ENCODE data around the gene CCT8. TPM values are rescaled to one million over a fixed set of nuclear protein-coding genes. Genes with fewer than 3 reads are reported as not detected.
"Not testable (repeated sequence)": the region's sequence is repeated elsewhere in the genome, so short reads cannot be mapped to it uniquely, and the experiment has no call there.

Gene CCT8
- polyA plus RNA-seq, 1 donor = 312 TPM

DNA sequence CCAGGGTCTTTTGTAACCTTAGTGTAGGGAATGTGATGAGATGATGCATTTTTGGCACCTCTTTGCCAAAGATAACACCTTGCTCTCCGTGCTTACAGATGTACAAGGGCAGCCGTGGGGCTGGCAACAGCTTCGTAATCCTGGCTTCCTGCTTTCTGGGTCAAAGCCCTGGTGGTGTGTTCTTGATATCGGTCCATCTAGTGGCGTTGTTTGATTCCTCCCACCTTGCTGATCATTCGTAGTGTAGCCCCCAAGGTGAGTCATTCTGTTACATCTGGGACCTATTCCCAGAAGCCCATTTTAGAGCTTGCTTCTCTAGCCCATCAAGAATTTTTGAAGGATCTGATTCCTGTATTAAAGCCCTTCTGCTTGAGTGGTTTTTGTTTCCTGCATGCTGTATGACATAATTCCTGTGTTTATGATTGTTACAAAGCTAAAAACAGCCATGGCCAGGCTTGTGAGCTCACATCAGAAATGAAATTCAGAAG, 7.0 kb upstream of the CCT8 start:
- DNase-seq = no peak

DNA sequence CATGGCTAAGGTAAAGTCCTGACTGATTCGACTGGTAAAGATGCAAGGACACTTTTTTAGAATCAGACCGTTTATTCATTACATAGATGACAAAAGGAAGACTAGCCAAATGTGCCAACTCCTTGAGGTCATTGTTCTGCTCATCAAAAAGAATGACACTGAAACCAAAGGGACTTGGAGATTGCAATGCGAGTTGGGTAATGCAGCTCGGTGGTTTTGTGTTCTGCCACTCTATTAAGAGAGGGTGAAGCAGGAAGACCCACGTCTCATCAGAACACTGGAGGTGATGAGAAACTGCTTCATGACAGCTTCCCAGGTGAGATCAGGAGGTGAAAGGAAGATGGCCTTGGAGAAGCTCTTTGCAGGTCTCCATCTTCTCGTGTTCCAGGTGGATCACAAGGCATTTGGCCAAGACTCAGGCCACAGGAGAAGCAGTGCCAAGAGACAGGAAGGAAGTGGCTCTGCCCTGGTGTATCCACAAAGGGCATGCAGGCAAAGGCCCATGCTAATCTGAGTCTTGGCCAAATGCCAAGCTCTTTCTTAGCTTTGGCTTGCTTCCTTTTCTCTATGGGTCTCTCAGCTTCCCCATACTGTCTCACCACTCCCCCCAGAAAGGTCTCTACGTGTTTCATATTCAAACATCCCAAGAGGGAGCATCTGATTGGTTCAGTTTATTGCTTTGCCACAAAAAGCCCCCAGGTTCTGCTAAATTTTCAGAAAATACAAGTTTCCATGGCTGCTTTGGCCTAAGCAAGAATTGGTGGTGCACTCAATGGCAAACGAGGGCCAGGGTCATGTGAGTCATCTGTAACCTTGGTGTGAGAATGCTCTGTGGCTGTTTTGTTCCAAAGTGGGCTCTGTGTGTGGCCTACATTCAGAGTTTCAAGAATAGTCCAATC, 5.7 kb upstream of the CCT8 start:
- DNase-seq = no peak

DNA sequence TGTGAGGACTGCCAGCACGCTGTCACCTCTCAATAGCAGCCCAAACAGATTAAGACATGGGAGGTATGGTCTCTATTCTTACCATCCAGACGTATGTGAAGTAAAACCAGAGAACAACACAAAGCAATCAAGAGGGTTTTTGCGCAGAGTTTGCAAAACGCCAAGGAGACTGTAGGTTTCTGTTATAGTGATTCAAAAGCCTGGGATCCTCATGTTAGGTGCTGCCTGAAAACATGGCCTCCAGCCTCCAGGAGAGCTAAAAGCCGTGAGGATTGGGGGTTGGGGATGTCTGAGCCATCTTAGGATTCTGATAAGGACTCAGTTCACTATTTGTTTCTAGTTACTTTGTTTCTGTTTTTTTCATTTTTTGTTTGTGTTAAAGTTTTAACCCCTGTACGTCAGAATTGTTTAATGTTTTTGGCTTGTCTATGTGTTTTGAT, 4.2 kb upstream of the CCT8 start:
- peak; percentile 45 for DNase-seq

DNA sequence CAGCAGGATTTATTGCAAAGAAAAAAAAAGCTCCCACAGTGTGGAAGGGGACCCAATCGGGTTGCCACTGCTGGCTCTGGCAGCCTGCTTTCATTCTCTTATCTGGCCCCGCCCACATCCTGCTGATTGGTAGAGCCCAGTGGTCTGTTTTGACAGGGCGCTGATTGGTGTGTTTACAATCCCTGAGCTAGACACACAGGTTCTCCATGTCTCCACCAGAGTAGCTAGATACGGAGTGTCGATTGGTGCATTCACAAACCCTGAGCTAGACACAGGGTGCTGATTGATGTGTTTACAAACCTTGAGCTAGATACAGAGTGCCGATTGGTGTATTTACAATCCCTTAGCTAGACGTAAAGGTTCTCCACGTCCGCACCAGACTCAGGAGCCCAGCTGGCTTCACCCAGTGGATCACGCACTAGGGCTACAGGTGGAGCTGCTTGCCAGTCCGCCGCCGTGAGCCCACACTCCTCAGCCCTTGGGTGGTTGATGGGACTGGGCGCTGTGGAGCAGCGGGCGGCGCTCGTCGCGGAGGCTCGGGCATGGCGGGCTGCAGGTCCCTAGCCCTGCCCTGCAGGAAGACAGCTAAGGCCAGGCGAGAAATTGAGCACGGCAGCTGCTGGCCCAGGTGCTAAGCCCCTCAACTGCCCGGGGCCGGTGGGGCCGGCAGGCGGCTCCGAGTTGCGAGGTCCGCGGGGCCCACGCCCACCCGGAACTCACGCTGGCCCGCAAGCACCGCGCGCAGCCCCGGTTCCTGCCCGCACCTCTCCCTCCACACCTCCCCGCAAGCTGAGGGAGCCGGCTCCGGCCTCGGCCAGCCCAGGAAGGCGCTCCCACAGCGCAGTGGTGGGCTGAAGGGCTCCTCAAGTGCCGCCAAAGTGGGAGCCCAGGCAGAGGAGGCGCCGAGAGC, 3.5 kb upstream of the CCT8 start:
- not testable (repeated sequence) for DNase-seq

DNA sequence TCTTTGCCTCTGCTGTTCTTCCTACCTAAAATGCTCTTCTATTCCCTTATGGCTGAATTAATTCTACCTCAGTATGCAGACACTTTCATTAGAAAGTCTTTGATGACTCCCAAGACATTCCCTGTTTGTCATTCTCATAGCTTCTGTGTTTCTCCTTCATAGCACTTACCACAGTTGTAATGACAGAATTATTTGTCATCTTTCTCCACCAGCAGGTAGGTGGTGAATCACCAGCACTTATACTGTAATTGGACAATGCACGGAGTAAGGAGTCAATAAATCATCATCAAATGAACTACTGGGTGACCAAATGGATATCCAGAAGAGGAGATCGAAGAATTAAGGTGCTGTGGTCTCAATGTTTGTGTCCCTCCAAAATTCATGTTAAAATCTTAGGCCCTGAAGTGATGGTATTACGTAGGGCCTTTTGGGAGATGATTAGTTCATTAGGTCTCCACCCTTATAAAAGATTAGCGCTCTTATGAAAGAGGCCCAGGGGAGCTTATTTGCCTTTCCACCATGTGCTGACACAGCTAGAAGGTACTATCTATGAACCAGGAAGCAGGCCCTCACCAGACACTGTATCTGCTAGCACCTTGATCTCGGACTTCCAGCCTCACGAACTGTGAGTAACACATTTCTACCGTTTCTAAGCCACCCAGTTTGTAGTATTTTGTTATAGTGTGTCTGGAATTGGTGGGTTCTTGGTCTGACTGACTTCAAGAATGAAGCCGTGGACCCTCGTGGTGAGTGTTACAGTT, 2.4 kb upstream of the CCT8 start:
- no peak for DNase-seq

DNA sequence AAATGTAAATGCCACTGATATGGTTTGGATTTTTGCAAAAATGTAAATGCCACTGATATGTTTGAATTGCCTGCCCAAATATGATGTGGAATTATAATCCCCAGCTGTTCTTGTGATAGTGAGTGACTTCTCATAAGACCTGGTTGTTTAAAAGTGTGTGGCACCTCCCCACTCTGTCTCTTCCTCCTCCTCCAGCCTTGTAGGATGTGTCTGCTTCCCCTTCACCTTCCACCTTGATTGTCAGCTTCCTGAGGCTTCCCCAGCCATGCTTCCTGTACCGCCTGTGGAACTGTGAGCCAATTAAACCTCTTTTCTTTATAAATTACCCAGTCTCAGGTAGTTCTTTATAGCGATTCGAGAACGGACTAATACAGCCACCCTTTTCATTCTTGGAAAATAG, 1.3 kb upstream of the CCT8 start:
- no peak for DNase-seq

DNA sequence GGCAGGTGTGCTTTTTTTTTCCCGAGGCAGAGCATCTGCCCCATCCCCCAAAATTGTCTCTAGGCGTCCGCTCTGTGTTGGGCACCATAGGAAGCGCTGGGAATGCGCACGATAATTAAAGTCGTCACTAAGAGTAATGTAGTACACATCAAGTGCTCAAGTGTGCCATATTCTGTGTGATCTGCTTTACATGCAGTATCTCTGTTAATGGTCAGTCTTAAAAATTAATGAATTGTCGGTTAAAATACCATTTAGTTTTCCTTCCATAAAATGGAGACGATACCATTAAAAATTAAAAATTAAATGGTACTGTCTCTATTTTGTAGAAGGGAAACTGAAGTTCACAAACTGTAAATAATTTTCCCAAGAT, 544 bp upstream of the CCT8 start:
- DNase-seq = no peak

DNA sequence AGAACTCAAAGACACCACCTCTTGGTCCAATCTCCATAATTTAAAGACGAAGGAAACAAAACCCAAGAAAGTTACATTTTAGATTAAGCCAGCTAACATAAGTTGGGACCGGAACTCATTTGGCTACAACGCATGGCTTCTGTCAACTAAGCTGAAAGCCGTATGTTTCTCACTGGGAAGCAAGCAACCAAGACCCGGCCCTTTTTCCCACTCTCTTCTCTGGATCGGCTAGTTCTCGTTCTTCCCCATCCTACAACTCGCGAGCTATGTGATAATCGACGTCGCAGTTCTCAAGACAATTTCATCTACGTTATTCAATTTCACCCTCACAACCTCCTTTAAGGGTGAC, 601 bp downstream of the CCT8 start:
- no peak for DNase-seq

DNA sequence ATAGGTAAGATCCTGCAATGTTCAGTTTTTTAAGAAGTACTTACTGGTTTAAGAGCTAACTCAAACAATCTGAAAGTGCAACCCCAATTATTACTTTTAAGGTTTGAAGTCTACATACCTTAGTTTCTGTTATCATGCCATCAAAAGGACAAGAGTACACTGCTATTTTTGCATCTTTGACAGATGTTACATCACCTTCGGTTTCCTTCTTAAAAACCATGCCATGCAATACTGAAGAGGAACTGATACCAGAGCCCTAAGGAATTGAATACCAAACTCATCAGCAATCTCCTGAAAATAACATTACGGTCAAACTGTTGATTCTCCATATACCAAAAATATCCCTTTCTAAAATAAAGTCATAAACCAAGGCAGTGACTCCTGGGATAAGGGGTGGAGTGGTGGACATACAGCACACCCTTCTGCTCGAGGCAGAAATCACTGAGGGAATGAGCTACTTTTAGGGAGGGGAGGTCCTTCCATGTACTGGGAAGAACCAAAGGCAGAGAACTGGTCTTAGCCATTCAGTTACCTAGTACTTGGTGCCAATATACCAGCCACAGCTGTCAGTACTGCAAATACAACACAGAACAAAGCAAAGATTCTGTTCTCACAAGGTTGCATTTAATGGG, 8.5 kb downstream of the CCT8 start:
- no peak for DNase-seq

DNA sequence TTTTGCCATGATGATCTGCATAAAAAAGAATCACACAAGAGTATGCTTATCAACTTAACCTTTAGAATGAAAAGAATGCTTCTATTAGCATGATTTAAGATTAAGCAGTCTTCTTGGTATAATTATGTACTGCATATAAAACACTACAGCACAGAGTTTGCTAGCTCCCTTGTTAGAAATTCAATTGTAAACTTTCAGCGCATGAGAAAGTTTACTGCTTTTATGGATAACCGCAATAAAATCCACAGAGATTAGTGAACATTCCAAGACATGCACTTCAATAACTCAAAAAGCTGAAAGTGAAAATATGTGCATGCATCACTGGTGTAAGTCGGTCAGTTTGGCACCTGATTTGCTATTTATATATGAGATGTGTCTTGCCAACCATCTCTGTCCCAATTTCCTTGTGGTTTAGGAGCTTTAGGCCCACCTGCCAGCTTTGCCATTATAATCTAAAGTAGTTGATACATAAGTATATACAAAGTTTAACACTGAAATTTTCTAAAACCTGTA, 16.9 kb downstream of the CCT8 start:
- DNase-seq = no peak

DNA sequence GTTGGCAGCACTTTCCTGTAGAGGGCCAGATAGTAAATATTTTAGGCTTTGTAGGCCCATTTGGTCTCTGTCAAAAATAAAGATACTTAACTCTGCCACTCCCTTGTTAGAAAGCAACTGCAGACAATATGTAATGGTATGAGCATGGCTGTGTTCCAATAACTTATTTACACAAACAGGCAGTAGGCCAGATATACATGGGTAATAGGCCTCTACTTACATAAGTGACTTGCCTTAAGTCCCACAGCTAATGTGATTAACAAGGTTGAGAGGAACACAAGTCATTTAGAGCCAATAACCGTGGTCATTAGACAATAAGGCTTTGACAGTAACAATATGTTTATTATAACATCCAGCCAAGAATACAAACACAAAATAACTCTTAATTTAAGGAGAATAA, 17.4 kb downstream of the CCT8 start:
- no peak for DNase-seq

DNA sequence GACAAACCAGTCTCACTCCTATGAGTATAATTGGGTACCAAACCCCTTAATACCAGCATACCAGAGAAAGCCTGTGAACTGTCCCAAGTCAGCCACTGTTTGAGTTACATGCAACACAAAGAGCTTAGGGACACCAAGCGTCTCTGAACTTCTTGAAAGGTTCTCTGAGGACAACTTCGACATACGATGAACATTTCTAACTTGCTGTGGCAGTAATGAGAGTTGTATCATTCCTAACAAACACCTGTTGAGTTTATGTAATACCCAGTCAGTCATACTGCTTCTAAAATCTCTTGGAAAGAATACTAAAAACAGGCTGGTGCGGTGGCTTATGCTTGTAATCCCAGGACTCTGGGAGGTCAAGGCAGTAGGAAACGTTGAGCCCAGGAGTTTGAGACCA, 18.4 kb downstream of the CCT8 start:
- no peak for DNase-seq

DNA sequence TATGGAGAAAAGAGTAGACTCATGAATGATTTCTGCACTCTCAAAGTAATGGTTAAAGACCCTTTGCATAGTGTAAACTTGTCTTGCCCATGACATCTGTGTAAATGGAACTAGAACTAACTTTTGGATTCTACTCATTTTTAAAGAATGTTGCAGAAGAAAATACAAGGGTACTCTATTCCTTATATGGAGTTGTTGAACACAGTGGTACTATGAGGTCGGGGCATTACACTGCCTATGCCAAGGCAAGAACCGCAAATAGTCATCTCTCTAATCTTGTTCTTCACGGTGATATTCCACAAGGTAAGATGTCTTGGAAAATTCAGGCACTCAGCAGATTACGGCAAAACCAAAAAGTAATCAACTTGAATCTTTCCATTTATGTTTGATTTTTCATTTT, 19.8 kb downstream of the CCT8 start:
- no peak for DNase-seq

DNA sequence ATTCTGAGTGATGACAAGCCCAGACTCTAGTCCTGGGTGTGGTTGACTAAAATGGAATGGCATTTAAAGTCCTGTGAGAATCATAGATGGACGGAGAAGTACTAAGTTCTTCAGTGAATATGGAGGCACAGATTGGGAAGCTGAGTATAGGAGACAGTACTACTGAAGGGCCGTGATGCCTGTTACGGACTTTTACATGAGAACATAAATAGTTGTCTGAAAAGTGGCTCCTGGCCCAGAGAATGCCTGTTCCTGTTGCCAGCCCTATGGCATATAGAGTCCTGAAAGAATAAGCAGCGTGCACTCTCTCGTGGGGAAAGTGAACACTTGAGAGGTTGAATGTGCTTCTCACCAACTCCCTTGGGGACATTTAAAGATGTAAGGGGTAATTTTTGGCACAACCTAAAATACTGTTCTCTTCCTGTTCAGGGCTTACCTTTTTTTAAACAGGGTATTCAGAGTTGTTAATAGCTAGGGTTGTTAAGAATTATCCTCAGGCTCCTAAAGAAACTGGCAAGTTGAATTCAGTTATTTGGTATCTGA, 20.4 kb downstream of the CCT8 start:
- no peak for DNase-seq

DNA sequence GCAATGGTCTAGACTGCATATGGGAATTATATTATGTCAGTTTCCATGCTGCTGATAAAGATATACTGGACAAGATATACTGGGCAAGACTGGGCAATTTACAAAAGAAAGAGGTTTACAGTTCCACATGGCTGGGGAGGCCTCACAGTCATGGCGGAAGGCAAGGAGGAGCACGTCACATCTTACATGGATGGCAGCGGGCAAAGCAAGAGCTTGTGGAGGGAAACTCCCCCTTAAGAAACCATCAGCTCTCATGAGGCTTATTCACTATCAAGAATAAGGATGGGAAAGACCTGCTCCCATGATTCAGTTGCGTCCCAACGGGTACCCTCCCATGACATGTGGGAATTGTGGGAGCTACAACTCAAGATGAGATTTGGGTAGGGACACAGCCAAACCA, 21.2 kb downstream of the CCT8 start:
- DNase-seq = no peak

DNA sequence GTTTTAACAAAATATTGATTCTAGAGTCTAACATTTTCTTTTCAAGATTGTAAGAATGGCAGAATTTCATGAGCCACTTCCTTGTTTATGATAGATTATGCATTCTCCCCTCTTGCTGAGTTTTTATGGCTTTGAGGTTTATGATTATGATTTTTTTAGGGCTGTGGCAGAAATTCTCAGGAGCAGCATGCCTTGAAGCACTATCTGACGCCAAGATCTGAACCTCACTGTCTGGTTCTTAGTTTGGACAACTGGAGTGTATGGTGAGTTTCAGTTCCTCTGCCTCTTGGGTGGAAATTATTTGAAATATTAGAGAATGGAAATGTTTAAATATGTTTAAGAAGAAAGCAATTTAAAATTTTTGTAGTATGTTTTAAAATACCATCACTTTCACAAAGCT, 38.8 kb downstream of the CCT8 start:
- no peak for DNase-seq

DNA sequence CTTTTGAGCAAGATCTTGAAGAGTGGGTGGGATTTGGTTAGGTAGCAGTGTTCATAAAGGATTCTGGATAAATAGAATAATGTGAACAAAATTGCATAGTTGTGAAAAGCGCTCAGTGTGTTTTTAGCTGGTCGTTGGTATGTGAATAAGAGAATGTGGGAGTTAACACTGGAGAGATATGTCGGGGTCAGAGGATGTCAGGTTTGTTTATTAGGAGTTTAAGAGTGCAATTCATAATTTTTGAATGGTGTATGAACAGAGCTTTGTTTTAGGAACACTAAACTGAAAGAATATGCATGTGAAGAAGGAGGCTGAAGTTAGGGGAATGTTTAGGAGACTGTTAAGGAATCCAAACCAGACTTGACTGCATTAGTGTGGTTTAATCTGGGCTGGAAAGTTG, 39.6 kb downstream of the CCT8 start:
- no peak for DNase-seq

DNA sequence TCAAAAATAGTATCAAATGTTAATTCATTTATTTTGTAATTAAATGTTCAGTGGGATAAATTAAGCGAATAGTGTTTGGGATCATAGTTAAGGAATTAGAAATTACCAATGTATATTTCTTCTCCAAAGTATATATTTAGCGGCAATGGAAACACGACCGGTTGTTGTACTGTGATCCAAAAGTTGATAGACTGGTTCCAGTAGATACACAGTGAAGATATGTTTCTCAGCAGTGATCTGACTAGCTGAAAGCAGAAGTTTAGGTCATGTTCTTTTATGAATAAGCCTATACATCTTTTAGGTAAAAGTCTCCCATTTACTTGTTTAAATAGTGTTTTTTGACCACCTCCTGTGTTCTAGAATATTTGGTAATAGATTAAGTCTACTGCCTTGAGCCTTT, 40.1 kb downstream of the CCT8 start:
- no peak for DNase-seq

DNA sequence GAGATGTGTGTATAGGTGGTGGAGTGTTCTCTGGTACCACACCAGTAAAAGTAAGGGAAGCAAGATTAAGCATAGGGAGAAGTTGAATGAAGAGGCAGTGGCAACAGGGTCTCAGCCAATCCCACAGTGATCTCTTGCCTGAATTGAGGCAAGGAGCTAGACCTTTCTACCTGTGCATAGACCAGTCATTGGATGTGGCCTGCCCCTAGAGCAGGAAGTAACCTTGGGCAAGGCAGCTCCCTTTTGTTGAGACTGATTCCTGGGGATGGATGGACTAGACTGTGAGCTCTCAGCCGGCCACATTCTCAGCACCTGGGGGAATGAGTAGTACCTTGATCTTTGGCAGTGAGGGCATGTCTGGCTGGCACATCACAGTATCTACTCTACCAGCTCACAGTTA, 42.5 kb downstream of the CCT8 start:
- DNase-seq = no peak

DNA sequence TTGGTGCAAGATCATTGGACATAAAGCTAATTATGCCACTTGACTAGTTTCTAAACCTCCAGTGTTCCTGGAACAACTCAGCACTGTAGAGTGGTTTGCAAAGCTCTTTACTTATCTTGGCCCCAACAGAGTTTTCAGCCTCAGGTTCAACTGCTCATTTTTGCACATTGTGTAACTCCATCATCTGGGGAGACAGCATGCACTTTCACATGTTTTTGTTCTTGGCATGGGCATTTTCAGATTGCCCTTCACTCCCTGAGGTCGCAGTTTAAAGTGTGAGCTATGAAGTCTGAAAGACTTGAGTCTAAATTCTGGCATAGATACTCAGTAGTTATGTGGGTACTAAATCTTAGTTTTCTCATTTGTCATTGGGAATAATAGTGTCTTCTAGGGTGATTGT, 43.9 kb downstream of the CCT8 start:
- DNase-seq = no peak

DNA sequence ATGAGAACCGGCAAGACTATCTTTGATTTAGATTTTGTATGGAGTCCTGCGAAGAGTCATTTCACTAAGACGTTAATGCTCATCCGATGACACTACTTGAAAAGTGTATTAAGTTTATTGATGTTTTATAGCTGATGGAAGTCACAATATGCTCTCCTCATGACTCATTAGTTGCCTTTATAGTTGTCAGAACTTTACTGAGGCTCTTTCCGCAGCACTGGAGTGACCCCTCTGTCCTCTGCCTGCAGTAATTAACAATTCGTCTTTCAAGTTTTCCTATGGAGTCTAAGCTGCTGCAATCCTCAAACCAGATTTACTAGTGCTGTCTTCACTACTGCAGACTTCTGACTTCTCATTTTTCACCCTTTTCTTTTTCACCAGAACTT, 48.1 kb downstream of the CCT8 start:
- DNase-seq = no peak
